HTR-8/SVneo (cell line): Measurements from ENCODE around the gene HECW1.
"Not testable (repeated sequence)": the region's sequence is repeated elsewhere in the genome, so short reads cannot be mapped to it uniquely, and the experiment has no call there.

Source experiments
- DNase-seq: peaks from one replicate; pipeline ENCODE4 v3.0.0; 2011; ENCODE audit warnings: low spot score, mixed read lengths; ENCODE audit not compliant: insufficient read length
- FAIRE-seq: peaks from 2 replicates; lab custom pipeline; 2011; peaks lifted over from hg19 to GRCh38; lab: Jason Lieb, UNC

HECW1 gene

GRCh38 chr7:43337191-43337590, 224.7 kb downstream of the HECW1 start:
- FAIRE-seq (no peak), DNase-seq (no peak)

- FAIRE-seq (no peak), DNase-seq (no peak)
Observed at GRCh38 chr7:43337811-43338210, 225.4 kb downstream of the HECW1 start.

- no peak for DNase-seq
Observed at GRCh38 chr7:43341132-43341531, 228.7 kb downstream of the HECW1 start.

GRCh38 chr7:43343417-43343816, 231.0 kb downstream of the HECW1 start:
- FAIRE-seq, DNase-seq: not testable (repeated sequence)

More at GRCh38 chr7:43341132-43341531, 228.7 kb downstream of the HECW1 start:
- no peak for FAIRE-seq

- not testable (repeated sequence) for DNase-seq, FAIRE-seq
Observed at GRCh38 chr7:43345696-43346095, 233.2 kb downstream of the HECW1 start.

GRCh38 chr7:43351683-43352082, 239.2 kb downstream of the HECW1 start:
- no peak for FAIRE-seq
- no peak for DNase-seq

GRCh38 chr7:43353902-43354301, 241.5 kb downstream of the HECW1 start:
- no peak for DNase-seq
- FAIRE-seq, result no peak

GRCh38 chr7:43362652-43363034, 250.2 kb downstream of the HECW1 start:
- FAIRE-seq (no peak), DNase-seq (no peak)

- DNase-seq, result no peak
Observed at GRCh38 chr7:43363035-43363791, 250.8 kb downstream of the HECW1 start.

GRCh38 chr7:43364391-43364790, 251.9 kb downstream of the HECW1 start:
- FAIRE-seq (no peak), DNase-seq (no peak)

More at GRCh38 chr7:43363035-43363791, 250.8 kb downstream of the HECW1 start:
- no peak for FAIRE-seq

GRCh38 chr7:43372676-43373355, 260.4 kb downstream of the HECW1 start:
- no peak for FAIRE-seq
- DNase-seq, result no peak

- FAIRE-seq (no peak), DNase-seq (no peak)
Observed at GRCh38 chr7:43377196-43377960, 264.9 kb downstream of the HECW1 start.

GRCh38 chr7:43379210-43379609, 266.8 kb downstream of the HECW1 start:
- no peak for DNase-seq
- no peak for FAIRE-seq

GRCh38 chr7:43384616-43385308, 272.3 kb downstream of the HECW1 start:
- FAIRE-seq (no peak), DNase-seq (no peak)

GRCh38 chr7:43385309-43385680, 272.8 kb downstream of the HECW1 start:
- DNase-seq (no peak), FAIRE-seq (no peak)

- FAIRE-seq (no peak), DNase-seq (no peak)
Observed at GRCh38 chr7:43385856-43386255, 273.4 kb downstream of the HECW1 start.

GRCh38 chr7:43387932-43388331, 275.5 kb downstream of the HECW1 start:
- FAIRE-seq, result no peak
- no peak for DNase-seq

GRCh38 chr7:43390576-43390975, 278.1 kb downstream of the HECW1 start:
- no peak for DNase-seq
- FAIRE-seq, result no peak

- DNase-seq, result no peak
- FAIRE-seq, result no peak
Observed at GRCh38 chr7:43391518-43391917, 279.1 kb downstream of the HECW1 start.

GRCh38 chr7:43392638-43393330, 280.3 kb downstream of the HECW1 start:
- FAIRE-seq (no peak), DNase-seq (no peak)
